HFF-Myc (cell line): ENCODE results near the gene TIGD3.

ENCODE experiments used
- DNase-seq: peaks from one replicate; pipeline ENCODE4 v3.0.0-alpha.2; 2011; ENCODE audit warnings: low read depth; ENCODE audit errors: extremely low read depth
- H3K4me3 ChIP-seq: replicated peaks from 2 replicates; pipeline ENCODE4 v1.5.1; 2011; ENCODE audit warnings: low read depth, mild to moderate bottlenecking, control low read depth, low read length
- TF ChIP-seq, protein P1 (sequence below): IDR thresholded peaks from 2 replicates; pipeline ENCODE4 v1.5.1; 2012; ENCODE audit warnings: mild to moderate bottlenecking, low read depth, low read length, control low read depth; ENCODE audit errors: missing control alignments

TIGD3 gene

DNA sequence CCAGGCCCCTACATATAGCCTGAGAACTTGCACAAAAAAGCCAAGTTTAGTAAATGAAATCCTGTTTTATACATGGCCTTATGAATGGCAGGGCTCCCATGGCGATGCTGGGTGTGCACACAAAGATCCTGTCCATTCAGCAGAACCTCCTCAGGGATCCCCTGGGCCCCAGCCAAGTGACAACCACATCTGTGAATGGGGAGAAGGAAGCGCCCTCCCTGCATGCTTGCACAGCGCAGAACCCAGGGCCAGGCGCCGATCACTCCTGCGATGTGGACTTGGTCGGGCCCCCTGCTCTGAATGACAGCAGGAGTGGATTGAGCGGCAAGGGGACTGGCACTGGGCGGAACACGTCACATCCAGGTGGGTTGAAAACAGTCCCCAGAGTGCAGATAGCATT is 44.3 kb upstream of the TIGD3 start:
- H3K4me3 ChIP-seq = no peak overlapping the region
- TF ChIP-seq, protein P1, sequence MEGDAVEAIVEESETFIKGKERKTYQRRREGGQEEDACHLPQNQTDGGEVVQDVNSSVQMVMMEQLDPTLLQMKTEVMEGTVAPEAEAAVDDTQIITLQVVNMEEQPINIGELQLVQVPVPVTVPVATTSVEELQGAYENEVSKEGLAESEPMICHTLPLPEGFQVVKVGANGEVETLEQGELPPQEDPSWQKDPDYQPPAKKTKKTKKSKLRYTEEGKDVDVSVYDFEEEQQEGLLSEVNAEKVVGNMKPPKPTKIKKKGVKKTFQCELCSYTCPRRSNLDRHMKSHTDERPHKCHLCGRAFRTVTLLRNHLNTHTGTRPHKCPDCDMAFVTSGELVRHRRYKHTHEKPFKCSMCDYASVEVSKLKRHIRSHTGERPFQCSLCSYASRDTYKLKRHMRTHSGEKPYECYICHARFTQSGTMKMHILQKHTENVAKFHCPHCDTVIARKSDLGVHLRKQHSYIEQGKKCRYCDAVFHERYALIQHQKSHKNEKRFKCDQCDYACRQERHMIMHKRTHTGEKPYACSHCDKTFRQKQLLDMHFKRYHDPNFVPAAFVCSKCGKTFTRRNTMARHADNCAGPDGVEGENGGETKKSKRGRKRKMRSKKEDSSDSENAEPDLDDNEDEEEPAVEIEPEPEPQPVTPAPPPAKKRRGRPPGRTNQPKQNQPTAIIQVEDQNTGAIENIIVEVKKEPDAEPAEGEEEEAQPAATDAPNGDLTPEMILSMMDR = no peak
- DNase-seq = no peak

DNA sequence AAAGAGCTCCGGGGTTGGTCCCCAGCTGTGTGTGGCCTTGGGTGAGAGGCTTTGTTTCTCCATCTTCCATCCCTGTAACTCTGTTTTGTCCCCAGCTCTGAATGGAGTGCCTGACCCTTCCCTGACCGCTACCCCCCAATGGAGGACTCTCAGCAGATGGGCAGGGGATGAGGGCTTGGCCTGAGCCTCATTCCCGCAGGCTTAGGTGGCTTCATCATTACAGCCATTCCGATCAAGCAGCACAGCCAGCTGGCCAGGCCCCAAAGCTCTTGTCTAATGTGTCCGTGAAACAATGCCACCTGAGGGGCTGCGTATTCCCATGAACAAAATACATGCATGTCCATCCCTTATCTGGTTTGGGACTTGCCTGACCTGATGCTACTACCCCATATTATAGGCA is 43.8 kb upstream of the TIGD3 start:
- DNase-seq = no peak
- TF ChIP-seq, protein P1 = no peak
- no peak overlapping the region for H3K4me3 ChIP-seq

DNA sequence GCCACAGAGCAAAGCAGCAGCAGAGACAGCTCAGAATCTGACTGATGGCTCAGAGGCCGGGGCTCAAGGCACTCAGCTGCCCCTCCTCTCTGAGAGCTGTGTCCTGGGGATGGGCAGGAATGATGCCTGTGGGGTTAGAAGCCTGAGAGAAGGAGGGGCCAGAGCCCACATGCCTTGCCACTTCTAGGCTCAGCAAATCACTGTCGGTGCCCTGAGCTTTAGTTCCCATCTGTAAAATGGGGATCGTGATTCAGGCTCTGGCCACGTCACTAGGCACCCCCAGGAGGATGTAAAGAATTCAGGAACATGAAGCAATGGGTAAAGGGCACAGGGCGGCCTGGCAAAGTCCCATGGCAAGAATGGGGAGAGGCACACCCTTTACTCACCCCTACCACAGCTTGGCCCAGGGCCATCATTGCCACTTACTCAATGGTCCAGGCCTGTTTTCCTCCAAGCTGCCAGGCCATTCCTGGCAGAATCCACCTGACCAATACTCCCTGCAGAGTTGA is 43.3 kb upstream of the TIGD3 start:
- TF ChIP-seq, protein P1 = no peak
- no peak overlapping the region for H3K4me3 ChIP-seq
- no peak for DNase-seq

DNA sequence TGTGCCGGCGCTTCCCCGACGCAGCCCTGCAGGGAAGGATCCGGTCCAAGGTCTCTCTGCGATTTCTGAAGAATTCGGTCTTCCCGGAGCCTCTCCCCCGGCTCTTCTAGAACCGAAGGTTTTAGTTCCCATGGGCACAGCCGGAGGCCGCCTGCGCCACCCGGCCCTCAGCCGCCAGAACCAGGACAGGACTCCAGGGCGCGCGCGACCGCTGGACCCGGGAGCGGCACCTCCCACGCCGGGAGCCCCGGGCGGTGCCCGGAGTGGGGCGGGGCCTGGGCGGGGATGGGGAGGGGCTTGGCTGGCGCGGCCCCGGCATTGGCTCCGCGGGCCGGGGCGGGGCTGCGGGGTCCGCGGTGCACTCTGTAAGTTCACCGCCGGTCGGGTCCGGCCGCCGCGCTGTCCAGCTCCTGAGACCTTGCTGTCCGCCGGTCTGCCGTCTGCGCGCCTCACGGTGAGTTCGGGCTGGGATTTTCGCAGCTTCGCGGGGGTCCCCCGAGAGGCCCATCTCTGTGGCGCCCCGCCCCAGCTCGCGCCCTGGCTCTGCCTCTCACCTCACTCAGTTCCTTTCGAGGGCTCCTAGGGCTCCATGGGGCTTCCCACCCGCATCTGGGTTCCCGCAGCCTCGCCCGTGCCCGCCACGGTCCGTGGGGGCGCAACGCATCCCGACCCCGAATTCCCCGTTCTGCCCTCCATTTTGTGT is 39.9 kb upstream of the TIGD3 start, which contains the start of gene CDC42EP2:
TSS of gene CDC42EP2 (plus strand) at position 366 of the 703 bp plus-strand sequence. CDS start 6,033 bp downstream, outside the sequence.
- peak within 1 kb of the TSS; percentile 92 for H3K4me3 ChIP-seq
- TF ChIP-seq, protein P1 = no peak
- no peak for DNase-seq

DNA sequence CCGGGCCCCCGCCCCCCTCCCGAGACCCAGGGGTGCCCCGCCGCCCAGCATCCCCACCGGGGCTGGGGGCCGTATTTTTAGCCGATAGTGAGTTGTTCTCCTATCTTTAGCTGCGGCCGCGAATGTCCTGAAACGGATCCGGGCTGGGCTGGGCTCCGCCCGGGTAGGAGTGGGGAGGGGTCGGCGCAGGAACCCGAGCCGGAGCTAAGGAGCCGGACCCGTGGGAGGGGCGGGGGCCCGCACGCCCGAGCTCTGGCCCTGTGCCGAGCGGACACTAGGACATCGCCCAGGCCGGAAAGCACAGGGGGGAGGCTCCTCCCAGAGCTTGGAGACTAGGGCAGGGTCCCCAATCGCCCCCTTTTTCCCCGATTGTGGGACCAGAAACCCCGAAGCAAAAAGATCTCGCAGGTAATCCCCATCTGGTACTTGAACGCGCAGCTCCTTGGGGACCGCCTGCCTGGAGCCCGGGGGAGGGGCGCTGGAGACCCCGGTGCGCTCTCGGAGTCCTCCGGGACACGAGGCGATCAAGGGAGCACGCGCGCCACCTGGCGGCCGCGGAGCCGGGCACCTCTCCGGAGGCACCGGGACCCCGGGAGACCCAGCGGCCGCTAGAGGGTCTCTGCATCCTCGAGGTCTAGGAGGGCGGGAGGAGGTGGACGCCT is 39.2 kb upstream of the TIGD3 start:
- TF ChIP-seq, protein P1 = peak; percentile 96
- peak overlapping the region; percentile 92 for H3K4me3 ChIP-seq
- peak; percentile 40 for DNase-seq

DNA sequence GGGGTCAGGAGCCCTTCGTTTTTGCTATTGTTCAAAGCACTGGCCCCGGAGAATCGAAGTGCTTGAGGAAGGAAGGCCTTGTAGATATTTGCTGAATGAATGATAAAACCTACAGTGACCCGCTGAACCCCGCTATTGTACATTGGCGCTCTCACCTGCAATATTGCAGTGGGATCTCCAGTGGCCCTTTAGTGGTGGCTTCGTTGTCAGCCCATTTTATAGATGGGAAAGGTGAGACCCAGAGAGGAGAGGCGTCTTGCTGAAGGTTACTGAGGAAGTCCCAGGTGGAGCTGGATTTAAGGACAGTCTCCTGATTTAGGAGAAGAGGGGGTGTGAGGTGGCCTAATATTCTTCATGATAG is 38.7 kb upstream of the TIGD3 start:
- no peak for DNase-seq
- TF ChIP-seq, protein P1 = no peak
- peak overlapping the region; percentile 92 for H3K4me3 ChIP-seq
